Measurements from ENCODE around the gene BMPR1B. TPM values are rescaled to one million over a fixed set of nuclear protein-coding genes. Genes with fewer than 3 reads are reported as not detected.

Gene BMPR1B
- total and polyA plus RNA-seq, 2 of the 8 experiments (the other 6 are each of a cell fraction or from before 2014, with no cell fraction given): 0.14 to 1.1 TPM

- no peak overlapping the region for H3K27ac ChIP-seq (ENCODE audit: low read depth, low read length)
- no peaks in the 10 kb centered on the region for H3K79me1 ChIP-seq (ENCODE audit: low read depth, low read length)
- peaks cover 0 to 2% (median under 1%) of the 10 kb centered on the region in 4 experiments; a peak in 2 of 7 replicates for H3K4me1 ChIP-seq (replicated peaks in 1 of 4; ENCODE audit: control insufficient read depth in 3 of 4, insufficient read depth in 4 of 4, low read length in 3 of 4)
- H4K20me1 ChIP-seq (replicated peaks in 1 of 2; ENCODE audit: control insufficient read depth in 1 of 2, insufficient read depth in 2 of 2, low read length in 2 of 2): no peaks in the 10 kb centered on the region
- no peak overlapping the region for H4K5ac ChIP-seq (ENCODE audit: insufficient read length, low read depth, low read length)
- H3K56ac ChIP-seq (replicated peaks; ENCODE audit: insufficient read length, low read depth, low read length): no peak overlapping the region
- H3K9ac ChIP-seq (replicated peaks in 1 of 4; ENCODE audit: extremely low read depth in 1 of 4, low read depth in 3 of 4, low read length in 3 of 4): no peak overlapping the region
- H3K23ac ChIP-seq (ENCODE audit: insufficient read length): no peak overlapping the region
- no peak overlapping the region for H3K4ac ChIP-seq (replicated peaks; ENCODE audit: insufficient read length, low read depth, low read length)
- no peaks in the 10 kb centered on the region for H3K9me3 ChIP-seq (ENCODE audit: insufficient read depth in 2 of 2, low read depth in 1 of 2, low read length in 1 of 2)
- H2BK5ac ChIP-seq (ENCODE audit: low read depth, low read length): no peak overlapping the region
- no peaks in the 10 kb centered on the region; a peak in 1 of 7 replicates for H3K27me3 ChIP-seq (replicated peaks in 1 of 4; ENCODE audit: control insufficient read depth in 3 of 4, extremely low read depth in 1 of 4, insufficient read depth in 3 of 4, low read length in 3 of 4)
- H2BK15ac ChIP-seq (ENCODE audit: low read length): no peak overlapping the region
- H3K4me3 ChIP-seq (ENCODE audit: extremely low read depth in 1 of 4, insufficient read depth in 2 of 4, low read depth in 3 of 4, low read length in 4 of 4): no peak overlapping the region
- no peak overlapping the region for H2AFZ ChIP-seq (ENCODE audit: low read length)
- H2BK20ac ChIP-seq (ENCODE audit: low read length): no peak overlapping the region
- H3K4me2 ChIP-seq (ENCODE audit: insufficient read depth in 1 of 2, low read depth in 2 of 2, low read length in 2 of 2): no peak overlapping the region
- no peak overlapping the region for H3K18ac ChIP-seq (ENCODE audit: extremely low read depth, low read length)
- H2BK120ac ChIP-seq (replicated peaks; ENCODE audit: low read depth, low read length): no peak overlapping the region
- ChIA-PET POLR2A (ENCODE audit: partially characterized antibody) (no interaction called here), CTCF (ENCODE audit: partially characterized antibody) (no interaction called here)
- no peaks in the 10 kb centered on the region for H3K36me3 ChIP-seq (ENCODE audit: control insufficient read depth in 2 of 4, insufficient read depth in 4 of 4, low read length in 3 of 4)
- DNase-seq (ENCODE audit: low read depth in 1 of 2, low spot score in 2 of 2) (no peak), FAIRE-seq (no peak)
- no peak overlapping the region for H3K14ac ChIP-seq (ENCODE audit: insufficient read length)
- no peaks in the 10 kb centered on the region for H3K23me2 ChIP-seq (ENCODE audit: low read depth, low read length)
- H4K91ac ChIP-seq (replicated peaks; ENCODE audit: insufficient read length, low read length): no peak overlapping the region
- no peak overlapping the region for H2BK12ac ChIP-seq (ENCODE audit: low read depth, low read length)
- no peak overlapping the region for H2AK5ac ChIP-seq (ENCODE audit: low read depth, low read length)
- H3K79me2 ChIP-seq (ENCODE audit: control insufficient read depth in 1 of 2, insufficient read depth in 2 of 2, low read length in 2 of 2): no peaks in the 10 kb centered on the region
- no peak overlapping the region for H4K8ac ChIP-seq (ENCODE audit: extremely low read depth, insufficient read depth, low read length)
- no peak for TF ChIP-seq ATF3 (IDR thresholded peaks at IDR 0.05; ENCODE audit: insufficient read depth, low read depth, low read length)
- TF ChIP-seq SP2 (IDR thresholded peaks at IDR 0.05; ENCODE audit: low read length): no peak
- no peak for TF ChIP-seq ZNF274 (IDR thresholded peaks at IDR 0.05; ENCODE audit: borderline replicate concordance, extremely low read depth, low read length)
- no peak for TF ChIP-seq CHD1 (IDR thresholded peaks at IDR 0.05; ENCODE audit: low read depth, low read length)
Observed at GRCh38 chr4:94932366-94932765, 174.6 kb downstream of the BMPR1B start.

Measured in H1 (cell line).